SK-N-SH (cell line): Measurements from ENCODE around the gene DIPK1C. TPM values are rescaled to one million over a fixed set of nuclear protein-coding genes. Genes with fewer than 3 reads are reported as not detected.

Experiments
- CTCF ChIA-PET: fragments of 300-600, 350-600 bp; formaldehyde crosslinking; extraction: SDS; loops from one replicate; lab custom pipeline; 2021; lab: Yijun Ruan, JAX
- POLR2A ChIA-PET: fragments of 350-600 bp; sonication (Branson Sonifier 250); formaldehyde crosslinking; extraction: SDS; loops from one replicate; lab custom pipeline; 2020; ENCODE audit warnings: antibody characterized with exemption, inconsistent platforms; lab: Yijun Ruan, JAX
- DNase-seq: peaks from one replicate; pipeline ENCODE4 v3.0.0; 2012
- H2AFZ ChIP-seq: fragments of 200-600 bp; sonication (generic); 2 replicates; pipeline ENCODE4 v1.8.1; 2016; ENCODE audit warnings: antibody characterized with exemption, mild to moderate bottlenecking, low read depth
- H3F3A ChIP-seq: fragments of 200-600 bp; sonication (generic); replicated peaks from 2 replicates; pipeline ENCODE3; 2016; ENCODE audit warnings: antibody characterized with exemption, mild to moderate bottlenecking; ENCODE audit not compliant: insufficient read depth
- H3K27ac ChIP-seq, 2 experiments: fragments of 200-500 bp in 1 of 2; fragments of 200-600 bp in 1 of 2; sonication (Bioruptor generic) in 1 of 2; sonication (generic), shearing (Covaris generic) in 1 of 2; 2 replicates each; pipeline versions ENCODE4 v1.5.1 to v1.6.1; 2014 to 2016; ENCODE audit warnings: low read depth in 2 of 2, inconsistent platforms in 1 of 2, low read length in 1 of 2, mild to moderate bottlenecking in 1 of 2, mixed read lengths in 1 of 2
- H3K27me3 ChIP-seq: fragments of 200-600 bp; sonication (generic), shearing (Covaris generic); 2 replicates; pipeline ENCODE4 v1.6.1; 2016; ENCODE audit warnings: mixed run types; ENCODE audit not compliant: insufficient read depth
- H3K36me3 ChIP-seq, 2 experiments: fragments of 200-500 bp in 1 of 2; fragments of 200-600 bp in 1 of 2; sonication (Bioruptor generic) in 1 of 2; sonication (generic) in 1 of 2; replicated peaks in 1 of 2; 2 replicates each; pipeline versions ENCODE3 to v1.5.1; 2014 to 2016; ENCODE audit warnings: low read length in 1 of 2, mild to moderate bottlenecking in 1 of 2; ENCODE audit not compliant: insufficient read depth in 2 of 2, control insufficient read depth in 1 of 2
- H3K4me1 ChIP-seq, 2 experiments: fragments of 200-500 bp in 1 of 2; fragments of 200-600 bp in 1 of 2; sonication (Bioruptor generic) in 1 of 2; sonication (generic), shearing (Covaris generic) in 1 of 2; 2 replicates each; pipeline versions ENCODE4 v1.5.1 to v1.6.1; 2014 to 2016; ENCODE audit warnings: low read depth in 1 of 2, low read length in 1 of 2, mixed run types in 1 of 2; ENCODE audit not compliant: insufficient read depth in 2 of 2, control insufficient read depth in 1 of 2
- H3K4me2 ChIP-seq: fragments of 200-600 bp; sonication (generic), shearing (Covaris generic); 2 replicates; pipeline ENCODE4 v1.6.1; 2017; ENCODE audit warnings: mixed run types
- H3K4me3 ChIP-seq, 2 experiments: fragments of 200-500 bp in 1 of 2; fragments of 200-600 bp in 1 of 2; sonication (Bioruptor generic) in 1 of 2; sonication (generic), shearing (Covaris generic) in 1 of 2; 2 replicates each; pipeline versions ENCODE4 v1.5.1 to v1.8.1; 2014 to 2016; ENCODE audit warnings: low read depth in 2 of 2, inconsistent platforms in 1 of 2, low read length in 1 of 2, mild to moderate bottlenecking in 1 of 2, mixed read lengths in 1 of 2, moderate library complexity in 1 of 2
- H3K79me2 ChIP-seq: fragments of 200-600 bp; sonication (generic); 2 replicates; pipeline ENCODE4 v1.8.1; 2017; ENCODE audit warnings: mild to moderate bottlenecking; ENCODE audit not compliant: insufficient read depth
- H3K9ac ChIP-seq: fragments of 200-600 bp; sonication (generic); 2 replicates; pipeline ENCODE4 v1.6.1; 2017; ENCODE audit warnings: mixed run types
- H3K9me2 ChIP-seq: fragments of 200-600 bp; sonication (generic); 2 replicates; pipeline ENCODE4 v1.6.1; 2017; ENCODE audit warnings: mixed run types
- H3K9me3 ChIP-seq: fragments of 200-600 bp; sonication (generic); 2 replicates; pipeline ENCODE4 v1.6.1; 2017; ENCODE audit warnings: mixed run types, mild to moderate bottlenecking, moderate library complexity
- H4K20me1 ChIP-seq: fragments of 200-600 bp; sonication (generic); 2 replicates; pipeline ENCODE4 v1.6.1; 2017; ENCODE audit warnings: mild to moderate bottlenecking, mixed run types; ENCODE audit not compliant: insufficient read depth
- EP300 ChIP-seq, 2 experiments: IDR thresholded peaks; 2 replicates each; pipeline versions ENCODE4 v1.4.0 to v1.6.1; 2012; ENCODE audit warnings: borderline replicate concordance in 1 of 2, low read depth in 1 of 2, low read length in 1 of 2
- EZH2phosphoT487 ChIP-seq: fragments of 200-600 bp; sonication (generic); IDR thresholded peaks from 2 replicates; pipeline ENCODE4 v1.6.1; 2017; ENCODE audit warnings: low read depth, mixed run types, mild to moderate bottlenecking, antibody characterized with exemption, moderate library complexity, borderline replicate concordance
- FOSL2 ChIP-seq: IDR thresholded peaks from 2 replicates; pipeline ENCODE4 v1.4.0; 2012; ENCODE audit warnings: low read depth, mild to moderate bottlenecking, moderate library complexity, borderline replicate concordance
- GATA2 ChIP-seq: sonication (generic); formaldehyde crosslinking; IDR thresholded peaks from 2 replicates; pipeline ENCODE4 v1.5.0; 2020; ENCODE audit warnings: mild to moderate bottlenecking, missing genetic modification reagents
- MXI1 ChIP-seq: IDR thresholded peaks from 2 replicates; pipeline ENCODE4 v1.6.1; 2012; ENCODE audit warnings: mild to moderate bottlenecking, low read depth, low read length, improper control_type of control experiment
- NFIC ChIP-seq: IDR thresholded peaks from 2 replicates; pipeline ENCODE4 v1.4.0; 2012; ENCODE audit warnings: borderline replicate concordance
- NRF1 ChIP-seq: IDR thresholded peaks from 2 replicates; pipeline ENCODE4 v1.6.1; 2012; ENCODE audit warnings: low read depth, mild to moderate bottlenecking, low read length
- POLR2AphosphoS5 ChIP-seq: IDR thresholded peaks from 2 replicates; pipeline ENCODE4 v1.6.1; 2012; ENCODE audit warnings: low read depth, low read length
- RAD21 ChIP-seq: IDR thresholded peaks from 2 replicates; pipeline ENCODE4 v1.6.1; 2012; ENCODE audit warnings: mild to moderate bottlenecking, low read length
- RCOR1 ChIP-seq: fragments of 150-350 bp; IDR thresholded peaks from 2 replicates; pipeline ENCODE4 v1.6.1; 2017; ENCODE audit warnings: antibody characterized with exemption, low read length
- RFX5 ChIP-seq: IDR thresholded peaks from 2 replicates; pipeline ENCODE4 v1.6.1; 2012; ENCODE audit warnings: mild to moderate bottlenecking, improper control_type of control experiment, low read length
- RXRA ChIP-seq: IDR thresholded peaks from 2 replicates; pipeline ENCODE4 v1.4.0; 2012; ENCODE audit warnings: low read depth, mild to moderate bottlenecking, borderline replicate concordance
- SIN3A ChIP-seq: IDR thresholded peaks from 2 replicates; pipeline ENCODE4 v1.6.1; 2012; ENCODE audit warnings: low read depth, mild to moderate bottlenecking, low read length, moderate library complexity, borderline replicate concordance
- SMC3 ChIP-seq: IDR thresholded peaks from 2 replicates; pipeline ENCODE4 v1.6.1; 2012; ENCODE audit warnings: low read depth, low read length, improper control_type of control experiment
- TAF1 ChIP-seq: IDR thresholded peaks from 2 replicates; pipeline ENCODE4 v1.6.1; 2012; ENCODE audit warnings: low read depth, mild to moderate bottlenecking, low read length, moderate library complexity, borderline replicate concordance
- TCF12 ChIP-seq: IDR thresholded peaks from 2 replicates; pipeline ENCODE4 v1.4.0; 2012
- TEAD4 ChIP-seq: IDR thresholded peaks from 2 replicates; pipeline ENCODE4 v1.4.0; 2012; ENCODE audit warnings: mild to moderate bottlenecking, borderline replicate concordance; ENCODE audit not compliant: insufficient read depth
- WGBS: methylation state at CpG from one replicate; pipeline ENCODE4 v1.1.6; 2017; ENCODE audit warnings: low lambda C conversion rate; 5-methylcytosine and 5-hydroxymethylcytosine counted together
- polyA plus RNA-seq, 3 experiments: library from polyadenylated mRNA; depleted of rRNA; stranded (reverse); fragments of >200 nt; gene quantifications; 2 replicates each; pipeline ENCODE4 v1.2.3, GENCODE V29; 2012
- TF ChIP-seq, protein P1 (sequence below): IDR thresholded peaks from 2 replicates; pipeline ENCODE4 v1.6.1; 2012; ENCODE audit warnings: mild to moderate bottlenecking, low read depth, low read length, moderate library complexity
- TF ChIP-seq, protein P2 (sequence below): IDR thresholded peaks from 2 replicates; pipeline ENCODE4; 2012
- TF ChIP-seq, protein P3 (sequence below): fragments of 150-350 bp; IDR thresholded peaks from 2 replicates; pipeline ENCODE4 v1.6.1; 2016; ENCODE audit warnings: mild to moderate bottlenecking, low read depth, low read length
- TF ChIP-seq, protein P4 (sequence below): fragments of 200-600 bp; sonication (generic); IDR thresholded peaks from 2 replicates; pipeline ENCODE4 v1.6.1; 2017; ENCODE audit warnings: antibody characterized with exemption, mild to moderate bottlenecking, moderate library complexity
- TF ChIP-seq, protein P5 (sequence below): IDR thresholded peaks from 2 replicates; pipeline ENCODE4 v1.4.0; 2012; ENCODE audit warnings: low read depth
- TF ChIP-seq, protein P6 (sequence below): IDR thresholded peaks from 2 replicates; pipeline ENCODE4 v1.4.0; 2012; ENCODE audit warnings: low read depth, borderline replicate concordance

DIPK1C gene
- polyA plus RNA-seq, 1 of the 3 experiments (the other 2 are of a cell fraction), result not detected

DNA sequence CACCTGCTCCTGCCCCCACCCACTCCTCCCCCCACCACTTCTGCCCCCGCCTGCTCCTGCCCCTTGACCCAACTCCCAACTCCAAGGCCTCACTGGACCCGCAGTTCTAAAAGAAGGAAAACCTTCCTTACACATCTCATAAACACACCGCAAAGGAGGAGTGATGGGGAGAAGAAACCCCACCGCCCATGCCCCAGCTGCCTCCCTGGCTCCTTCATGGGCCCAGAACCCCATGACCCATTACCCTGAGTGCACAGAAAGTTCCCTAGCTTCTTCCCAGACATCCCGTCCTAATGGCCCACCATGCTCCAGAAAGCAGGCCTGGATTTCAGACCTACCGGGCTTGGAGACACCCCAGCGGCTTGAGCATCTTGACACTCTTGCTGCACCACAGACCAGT, 21.2 kb upstream of the DIPK1C start (continued):
- TF ChIP-seq, protein P1, sequence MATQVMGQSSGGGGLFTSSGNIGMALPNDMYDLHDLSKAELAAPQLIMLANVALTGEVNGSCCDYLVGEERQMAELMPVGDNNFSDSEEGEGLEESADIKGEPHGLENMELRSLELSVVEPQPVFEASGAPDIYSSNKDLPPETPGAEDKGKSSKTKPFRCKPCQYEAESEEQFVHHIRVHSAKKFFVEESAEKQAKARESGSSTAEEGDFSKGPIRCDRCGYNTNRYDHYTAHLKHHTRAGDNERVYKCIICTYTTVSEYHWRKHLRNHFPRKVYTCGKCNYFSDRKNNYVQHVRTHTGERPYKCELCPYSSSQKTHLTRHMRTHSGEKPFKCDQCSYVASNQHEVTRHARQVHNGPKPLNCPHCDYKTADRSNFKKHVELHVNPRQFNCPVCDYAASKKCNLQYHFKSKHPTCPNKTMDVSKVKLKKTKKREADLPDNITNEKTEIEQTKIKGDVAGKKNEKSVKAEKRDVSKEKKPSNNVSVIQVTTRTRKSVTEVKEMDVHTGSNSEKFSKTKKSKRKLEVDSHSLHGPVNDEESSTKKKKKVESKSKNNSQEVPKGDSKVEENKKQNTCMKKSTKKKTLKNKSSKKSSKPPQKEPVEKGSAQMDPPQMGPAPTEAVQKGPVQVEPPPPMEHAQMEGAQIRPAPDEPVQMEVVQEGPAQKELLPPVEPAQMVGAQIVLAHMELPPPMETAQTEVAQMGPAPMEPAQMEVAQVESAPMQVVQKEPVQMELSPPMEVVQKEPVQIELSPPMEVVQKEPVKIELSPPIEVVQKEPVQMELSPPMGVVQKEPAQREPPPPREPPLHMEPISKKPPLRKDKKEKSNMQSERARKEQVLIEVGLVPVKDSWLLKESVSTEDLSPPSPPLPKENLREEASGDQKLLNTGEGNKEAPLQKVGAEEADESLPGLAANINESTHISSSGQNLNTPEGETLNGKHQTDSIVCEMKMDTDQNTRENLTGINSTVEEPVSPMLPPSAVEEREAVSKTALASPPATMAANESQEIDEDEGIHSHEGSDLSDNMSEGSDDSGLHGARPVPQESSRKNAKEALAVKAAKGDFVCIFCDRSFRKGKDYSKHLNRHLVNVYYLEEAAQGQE, result no peak
- TF ChIP-seq RXRA, result no peak
- no peak for TF ChIP-seq SIN3A
- TF ChIP-seq, protein P2, sequence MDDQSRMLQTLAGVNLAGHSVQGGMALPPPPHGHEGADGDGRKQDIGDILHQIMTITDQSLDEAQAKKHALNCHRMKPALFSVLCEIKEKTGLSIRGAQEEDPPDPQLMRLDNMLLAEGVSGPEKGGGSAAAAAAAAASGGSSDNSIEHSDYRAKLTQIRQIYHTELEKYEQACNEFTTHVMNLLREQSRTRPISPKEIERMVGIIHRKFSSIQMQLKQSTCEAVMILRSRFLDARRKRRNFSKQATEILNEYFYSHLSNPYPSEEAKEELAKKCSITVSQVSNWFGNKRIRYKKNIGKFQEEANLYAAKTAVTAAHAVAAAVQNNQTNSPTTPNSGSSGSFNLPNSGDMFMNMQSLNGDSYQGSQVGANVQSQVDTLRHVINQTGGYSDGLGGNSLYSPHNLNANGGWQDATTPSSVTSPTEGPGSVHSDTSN, result no peak
- no peak for TF ChIP-seq TEAD4
- no peak for TF ChIP-seq TCF12
- TF ChIP-seq SMC3, result no peak
- TF ChIP-seq EZH2phosphoT487, result no peak
- no peak for TF ChIP-seq NRF1
- TF ChIP-seq RAD21, result no peak
- no peak for TF ChIP-seq TAF1
- TF ChIP-seq RCOR1, result no peak
- TF ChIP-seq RFX5, result no peak
- TF ChIP-seq, all 33 proteins: peak for 0

DNA sequence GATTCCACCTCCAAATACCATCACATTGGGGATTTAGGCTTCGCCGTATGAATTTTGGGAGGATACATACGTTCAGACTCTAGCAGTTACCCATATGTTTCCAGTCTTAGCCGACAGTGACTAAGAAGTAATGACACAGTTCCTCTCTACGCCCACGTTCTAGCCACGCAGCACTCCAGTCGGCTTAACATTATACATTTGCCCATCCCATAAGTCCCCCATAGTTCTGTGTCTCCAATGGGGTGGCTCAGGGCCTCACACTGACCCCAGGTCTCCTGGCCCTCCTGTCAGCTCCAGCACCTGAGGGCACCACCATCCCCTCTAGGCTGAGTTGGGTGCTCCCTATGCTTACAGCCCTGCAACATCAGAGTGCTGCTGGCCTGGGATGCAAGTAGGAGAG, 20.7 kb upstream of the DIPK1C start:
- Histone ChIP-seq H4K20me1 (no peaks in the 10 kb centered on the region), H3K36me3 (no peaks in the 10 kb centered on the region), H3K79me2 (no peaks in the 10 kb centered on the region), H3F3A (no peaks in the 10 kb centered on the region), H3K4me2 (no peak overlapping the region), H3K27me3 (peaks cover 43% of the 10 kb centered on the region; the same call in 1 of the 2 replicates), H3K4me1 (no peaks in the 10 kb centered on the region), H3K9ac (no peak overlapping the region)
- ChIA-PET CTCF (interaction anchor here (1.0 to 1.8 kb wide), 5 partner anchors 8 to 280 kb away, joined by 3 to 8 read pairs (median 3); no protein-coding TSS in a partner anchor), POLR2A (no interaction called here)
- 38% methylated on average over 8 of the region's 8 CpGs for WGBS
- TF ChIP-seq, protein P3, sequence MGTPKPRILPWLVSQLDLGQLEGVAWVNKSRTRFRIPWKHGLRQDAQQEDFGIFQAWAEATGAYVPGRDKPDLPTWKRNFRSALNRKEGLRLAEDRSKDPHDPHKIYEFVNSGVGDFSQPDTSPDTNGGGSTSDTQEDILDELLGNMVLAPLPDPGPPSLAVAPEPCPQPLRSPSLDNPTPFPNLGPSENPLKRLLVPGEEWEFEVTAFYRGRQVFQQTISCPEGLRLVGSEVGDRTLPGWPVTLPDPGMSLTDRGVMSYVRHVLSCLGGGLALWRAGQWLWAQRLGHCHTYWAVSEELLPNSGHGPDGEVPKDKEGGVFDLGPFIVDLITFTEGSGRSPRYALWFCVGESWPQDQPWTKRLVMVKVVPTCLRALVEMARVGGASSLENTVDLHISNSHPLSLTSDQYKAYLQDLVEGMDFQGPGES, result no peak
- TF ChIP-seq RXRA (no peak), POLR2AphosphoS5 (no peak), SMC3 (no peak), GATA2 (no peak), MXI1 (no peak), NRF1 (no peak), EP300 (IDR thresholded peaks at IDR 0.05; ENCODE audit: borderline replicate concordance in 1 of 2, low read depth in 1 of 2, low read length in 1 of 2) (no peak), FOSL2 (no peak), NFIC (no peak), RCOR1 (no peak)
- TF ChIP-seq, protein P4, sequence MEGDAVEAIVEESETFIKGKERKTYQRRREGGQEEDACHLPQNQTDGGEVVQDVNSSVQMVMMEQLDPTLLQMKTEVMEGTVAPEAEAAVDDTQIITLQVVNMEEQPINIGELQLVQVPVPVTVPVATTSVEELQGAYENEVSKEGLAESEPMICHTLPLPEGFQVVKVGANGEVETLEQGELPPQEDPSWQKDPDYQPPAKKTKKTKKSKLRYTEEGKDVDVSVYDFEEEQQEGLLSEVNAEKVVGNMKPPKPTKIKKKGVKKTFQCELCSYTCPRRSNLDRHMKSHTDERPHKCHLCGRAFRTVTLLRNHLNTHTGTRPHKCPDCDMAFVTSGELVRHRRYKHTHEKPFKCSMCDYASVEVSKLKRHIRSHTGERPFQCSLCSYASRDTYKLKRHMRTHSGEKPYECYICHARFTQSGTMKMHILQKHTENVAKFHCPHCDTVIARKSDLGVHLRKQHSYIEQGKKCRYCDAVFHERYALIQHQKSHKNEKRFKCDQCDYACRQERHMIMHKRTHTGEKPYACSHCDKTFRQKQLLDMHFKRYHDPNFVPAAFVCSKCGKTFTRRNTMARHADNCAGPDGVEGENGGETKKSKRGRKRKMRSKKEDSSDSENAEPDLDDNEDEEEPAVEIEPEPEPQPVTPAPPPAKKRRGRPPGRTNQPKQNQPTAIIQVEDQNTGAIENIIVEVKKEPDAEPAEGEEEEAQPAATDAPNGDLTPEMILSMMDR, result no peak
- TF ChIP-seq, protein P5, sequence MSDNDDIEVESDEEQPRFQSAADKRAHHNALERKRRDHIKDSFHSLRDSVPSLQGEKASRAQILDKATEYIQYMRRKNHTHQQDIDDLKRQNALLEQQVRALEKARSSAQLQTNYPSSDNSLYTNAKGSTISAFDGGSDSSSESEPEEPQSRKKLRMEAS, result no peak
- TF ChIP-seq, protein P6, sequence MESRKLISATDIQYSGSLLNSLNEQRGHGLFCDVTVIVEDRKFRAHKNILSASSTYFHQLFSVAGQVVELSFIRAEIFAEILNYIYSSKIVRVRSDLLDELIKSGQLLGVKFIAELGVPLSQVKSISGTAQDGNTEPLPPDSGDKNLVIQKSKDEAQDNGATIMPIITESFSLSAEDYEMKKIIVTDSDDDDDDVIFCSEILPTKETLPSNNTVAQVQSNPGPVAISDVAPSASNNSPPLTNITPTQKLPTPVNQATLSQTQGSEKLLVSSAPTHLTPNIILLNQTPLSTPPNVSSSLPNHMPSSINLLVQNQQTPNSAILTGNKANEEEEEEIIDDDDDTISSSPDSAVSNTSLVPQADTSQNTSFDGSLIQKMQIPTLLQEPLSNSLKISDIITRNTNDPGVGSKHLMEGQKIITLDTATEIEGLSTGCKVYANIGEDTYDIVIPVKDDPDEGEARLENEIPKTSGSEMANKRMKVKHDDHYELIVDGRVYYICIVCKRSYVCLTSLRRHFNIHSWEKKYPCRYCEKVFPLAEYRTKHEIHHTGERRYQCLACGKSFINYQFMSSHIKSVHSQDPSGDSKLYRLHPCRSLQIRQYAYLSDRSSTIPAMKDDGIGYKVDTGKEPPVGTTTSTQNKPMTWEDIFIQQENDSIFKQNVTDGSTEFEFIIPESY, result no peak
- TF ChIP-seq, all 33 proteins: peak for 0
- Histone ChIP-seq H3K27ac (no peak overlapping the region), H3K9me3 (no peaks in the 10 kb centered on the region), H3K4me3 (no peak overlapping the region), H2AFZ (no peak overlapping the region), H3K9me2 (no peaks in the 10 kb centered on the region)
- no peak for DNase-seq
